Hepatic stellate cell (primary cell): ENCODE results near the gene AKAP7.
"Not testable (repeated sequence)": the region's sequence is repeated elsewhere in the genome, so short reads cannot be mapped to it uniquely, and the experiment has no call there.

Experiments used
- DNase-seq: peaks from one replicate; pipeline ENCODE4 v3.0.0; 2011; ENCODE audit warnings: low spot score

AKAP7 gene

DNA sequence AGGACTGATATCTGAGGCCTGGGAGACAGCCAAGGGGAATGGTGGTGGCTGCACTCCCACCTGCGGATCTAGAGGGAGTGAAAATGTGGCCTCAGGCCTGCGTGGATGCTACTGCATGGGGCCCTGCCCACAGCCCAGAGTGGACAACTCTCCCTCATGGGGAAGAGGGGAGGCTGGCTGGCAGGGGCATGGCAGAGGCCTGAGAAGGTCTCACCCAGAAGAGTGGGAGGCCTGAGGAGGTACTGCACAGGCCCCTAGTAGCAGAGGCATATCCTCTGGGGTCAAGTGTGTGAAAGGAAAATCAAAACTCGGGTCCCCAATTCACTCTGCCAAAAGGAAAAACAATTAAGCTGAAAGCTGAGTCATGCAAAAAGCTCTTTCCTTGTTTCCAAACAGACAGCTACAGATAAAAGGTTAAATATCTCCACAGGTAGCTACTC lies 158.2 kb downstream of the AKAP7 start:
- DNase-seq = no peak

DNA sequence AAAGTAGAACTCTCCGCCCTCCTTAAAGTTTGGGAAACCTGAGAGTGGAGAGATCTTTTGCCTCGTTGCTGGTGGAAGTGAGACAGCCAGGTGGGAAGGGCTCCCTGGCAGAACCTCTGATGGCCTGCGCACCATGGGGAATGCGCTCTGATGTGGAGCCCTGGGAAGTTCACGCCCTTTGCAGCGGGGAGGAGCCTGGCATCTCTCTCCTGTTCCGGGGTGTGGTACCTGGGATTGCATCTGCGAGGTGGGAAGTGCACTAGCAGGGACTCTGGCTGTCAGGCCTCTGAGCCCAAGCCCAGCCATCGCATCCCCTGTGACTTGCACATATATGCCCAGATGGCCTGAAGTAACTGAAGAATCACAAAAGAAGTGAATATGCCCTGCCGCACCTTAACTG lies 159.8 kb downstream of the AKAP7 start:
- DNase-seq = no peak

DNA sequence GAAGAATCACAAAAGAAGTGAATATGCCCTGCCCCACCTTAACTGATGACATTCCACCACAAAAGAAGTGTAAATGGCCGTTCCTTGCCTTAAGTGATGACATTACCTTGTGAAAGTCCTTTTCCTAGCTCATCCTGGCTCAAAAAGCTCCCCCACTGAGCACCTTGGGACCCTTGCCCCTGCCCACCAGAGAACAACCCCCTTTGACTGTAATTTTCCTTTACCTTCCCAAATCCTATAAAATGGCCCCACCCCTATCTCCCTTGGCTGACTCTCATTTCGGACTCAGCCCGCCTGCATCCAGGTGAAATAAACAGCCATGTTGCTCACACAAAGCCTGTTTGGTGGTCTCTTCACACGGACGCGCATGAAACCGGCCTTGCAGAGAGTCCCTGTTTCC lies 165.6 kb downstream of the AKAP7 start:
- not testable (repeated sequence) for DNase-seq

DNA sequence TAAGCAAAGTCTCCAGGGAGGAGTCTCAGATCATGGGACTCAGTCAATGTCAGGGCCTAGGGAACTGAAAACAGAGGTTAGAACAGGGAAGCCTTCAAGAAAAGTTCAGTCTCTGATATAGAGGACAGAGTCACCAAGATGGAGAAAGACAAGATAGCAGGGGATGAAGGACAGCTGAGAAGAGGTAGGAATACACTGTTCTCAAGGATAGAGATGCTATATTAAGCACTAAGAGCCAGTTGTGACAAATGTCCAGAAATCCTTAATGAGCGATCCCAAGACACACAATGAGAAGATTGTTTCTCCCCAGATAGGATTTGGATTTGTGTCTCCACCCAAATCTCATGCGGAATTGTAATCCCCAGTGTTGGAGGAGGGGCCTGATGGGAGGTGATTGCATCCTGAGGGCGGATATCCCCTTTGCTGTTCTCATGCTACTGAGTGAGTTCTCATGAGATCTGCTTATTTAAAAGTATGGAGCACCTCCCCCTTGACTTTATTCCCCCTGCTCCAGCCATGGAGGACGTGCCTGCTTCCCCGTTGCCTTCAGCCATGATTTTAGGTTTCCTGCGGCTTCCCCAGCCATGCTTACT lies 168.2 kb downstream of the AKAP7 start:
- no peak for DNase-seq

DNA sequence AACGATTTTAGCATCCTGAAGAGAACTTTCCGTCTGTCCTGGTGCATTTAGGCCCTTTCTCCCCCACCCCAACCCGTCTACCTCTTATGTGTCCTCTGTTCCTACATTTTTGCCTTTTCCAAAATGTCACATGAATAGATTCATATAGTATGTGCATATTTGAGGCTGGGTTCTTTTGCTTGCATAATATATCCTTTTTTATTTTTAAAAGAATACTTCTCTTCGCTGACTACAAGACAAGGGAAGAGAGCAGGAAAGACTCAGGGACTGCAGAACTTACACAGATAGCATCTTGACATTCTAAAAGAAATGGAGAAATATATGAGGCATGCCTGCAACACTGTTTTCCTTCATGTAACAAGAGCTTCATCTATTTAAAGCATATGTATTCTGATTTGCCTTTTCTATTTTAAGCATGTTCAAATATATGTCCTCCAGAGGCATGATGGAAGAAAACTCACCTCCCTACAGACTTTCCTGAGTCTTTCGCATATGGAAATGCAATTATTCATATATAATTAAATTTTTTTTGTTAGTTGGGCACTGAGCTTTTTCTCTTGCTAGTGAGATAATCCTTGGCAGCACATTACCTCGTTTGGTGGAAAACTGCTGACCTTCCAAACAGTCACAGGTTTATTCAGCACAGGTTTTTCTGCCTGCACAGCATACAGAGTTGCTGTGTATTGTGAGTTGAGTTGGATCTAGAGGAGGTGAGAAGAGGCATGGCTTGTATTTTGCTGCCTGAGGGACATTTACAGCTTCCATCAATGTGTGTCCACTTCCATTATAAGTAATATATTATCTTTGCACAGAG lies 170.0 kb downstream of the AKAP7 start:
- no peak for DNase-seq

DNA sequence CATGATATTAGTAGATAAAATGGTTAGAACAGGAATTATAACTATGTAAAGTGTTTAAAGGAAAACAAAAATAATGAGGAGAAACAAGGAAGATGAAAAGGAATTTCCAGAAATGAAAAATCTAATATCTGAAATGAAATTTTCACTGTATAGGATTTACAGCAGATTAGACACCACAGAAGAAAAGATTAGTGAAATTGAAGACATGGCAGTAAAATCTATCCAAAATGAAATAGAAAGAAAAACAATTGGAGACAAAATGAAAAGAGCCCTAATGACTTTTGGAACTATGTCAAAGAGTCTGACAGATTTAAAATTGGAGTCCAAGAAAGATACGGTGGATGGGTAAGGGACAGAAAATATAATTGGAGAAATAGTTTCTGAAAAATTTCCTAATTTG lies 174.2 kb downstream of the AKAP7 start:
- no peak for DNase-seq

DNA sequence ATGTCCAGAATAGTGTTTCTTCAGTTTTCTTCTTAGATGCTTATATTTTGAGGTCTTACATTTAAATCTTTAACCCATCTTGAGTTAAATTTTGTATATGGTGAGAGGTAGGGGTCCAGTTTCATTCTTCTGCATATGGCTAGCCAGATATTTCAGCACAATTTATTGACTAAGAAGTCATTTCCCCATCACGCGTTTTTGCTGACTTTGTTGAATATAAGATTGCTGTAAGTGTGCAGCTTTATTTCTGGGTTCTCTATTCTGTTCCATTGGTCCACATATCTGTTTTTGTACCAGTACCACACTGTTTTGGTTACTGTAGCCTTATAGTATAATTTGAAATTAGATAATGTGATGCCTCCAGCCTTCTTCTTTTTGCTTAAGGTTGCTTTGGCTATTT lies 179.6 kb downstream of the AKAP7 start:
- DNase-seq = no peak

DNA sequence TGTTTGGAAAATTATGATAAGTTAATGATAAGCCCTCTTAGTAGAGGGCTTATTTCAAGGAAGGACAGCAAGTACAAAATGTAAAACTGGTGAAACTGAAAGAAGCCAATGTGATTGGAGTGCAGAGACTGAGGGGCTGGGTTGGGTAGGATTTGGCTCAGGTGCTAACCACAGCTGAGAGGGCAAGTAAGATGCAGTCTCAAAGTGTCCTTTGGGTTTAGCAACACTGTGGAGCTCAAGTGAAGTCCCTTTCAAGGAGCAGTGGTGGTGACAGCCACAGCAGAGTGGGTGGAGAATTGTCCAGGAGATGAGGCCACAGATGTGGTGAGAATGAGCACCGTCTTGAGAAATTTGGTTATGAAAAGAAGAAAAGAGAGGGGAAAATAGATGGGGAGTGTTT lies 181.4 kb downstream of the AKAP7 start:
- no peak for DNase-seq

DNA sequence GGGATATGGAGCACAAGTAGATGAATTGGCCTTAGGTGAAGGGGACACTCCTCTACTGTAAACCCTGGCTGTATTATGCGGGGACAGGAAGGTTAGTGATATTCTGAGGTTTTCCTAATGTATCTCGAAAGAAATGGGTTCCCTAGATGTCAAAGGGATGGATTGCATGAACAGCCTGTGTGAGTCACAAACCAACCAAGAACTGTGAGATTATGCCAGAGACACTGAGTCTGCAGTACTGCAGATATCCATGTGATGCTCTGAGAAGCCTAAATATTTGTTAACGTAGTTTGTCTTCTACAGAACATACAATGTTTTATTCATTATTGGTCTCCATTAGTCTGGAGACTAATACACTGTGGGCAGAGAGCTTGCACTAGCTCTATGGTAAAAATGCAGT lies 182.2 kb downstream of the AKAP7 start:
- DNase-seq = no peak

DNA sequence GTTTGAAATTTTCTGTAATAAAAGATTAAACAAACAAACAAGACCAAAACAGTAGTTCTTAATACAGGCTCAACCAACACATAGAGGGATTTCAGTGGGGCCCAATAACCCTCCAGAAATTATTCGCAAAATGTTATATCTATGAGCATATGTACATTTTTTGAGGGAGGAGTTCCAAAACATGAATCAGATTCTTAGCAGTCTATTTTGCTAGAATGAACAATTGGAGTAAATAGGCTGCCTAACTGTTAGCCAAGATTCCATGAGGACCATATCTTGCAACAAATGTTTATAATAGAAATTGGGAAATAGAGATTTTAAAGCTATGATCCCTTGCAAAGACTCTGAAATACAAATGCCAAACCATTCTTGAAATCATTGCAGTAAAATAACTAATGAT lies 186.3 kb downstream of the AKAP7 start:
- DNase-seq = no peak

DNA sequence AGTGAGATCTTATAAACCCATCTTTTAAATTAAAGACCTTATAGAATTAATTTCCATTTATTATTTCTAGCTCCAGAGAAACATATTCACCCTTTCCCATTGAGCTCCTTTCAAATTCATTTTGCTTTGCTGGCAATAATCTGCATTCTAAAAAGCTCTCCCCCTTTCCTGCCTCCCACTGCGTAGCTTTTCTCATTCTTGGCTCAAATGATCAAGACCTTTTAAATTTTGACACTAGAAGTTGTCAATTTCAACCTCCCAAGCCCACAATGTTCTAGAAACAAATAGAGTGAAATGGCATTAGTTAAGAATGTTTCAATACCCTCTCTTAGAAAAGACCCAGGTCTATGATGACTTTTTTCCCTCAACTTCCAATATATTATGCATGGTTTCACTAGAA lies 186.9 kb downstream of the AKAP7 start:
- DNase-seq = no peak

DNA sequence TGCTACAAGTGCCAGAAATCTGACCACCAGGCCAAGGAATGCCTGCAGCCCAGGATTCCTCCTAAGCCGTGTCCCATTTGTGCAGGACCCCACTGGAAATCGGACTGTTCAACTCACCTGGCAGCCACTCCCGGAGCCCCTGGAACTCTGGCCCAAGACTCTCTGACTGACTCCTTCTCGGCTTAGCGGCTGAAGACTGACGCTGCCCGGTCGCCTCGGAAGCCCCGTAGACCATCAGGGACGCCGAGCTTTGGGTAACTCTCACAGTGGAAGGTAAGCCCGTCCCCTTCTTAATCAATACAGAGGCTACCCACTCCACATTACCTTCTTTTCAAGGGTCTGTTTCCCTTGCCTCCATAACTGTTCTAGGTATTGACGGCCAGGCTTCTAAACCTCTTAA lies 190.4 kb downstream of the AKAP7 start:
- not testable (repeated sequence) for DNase-seq

DNA sequence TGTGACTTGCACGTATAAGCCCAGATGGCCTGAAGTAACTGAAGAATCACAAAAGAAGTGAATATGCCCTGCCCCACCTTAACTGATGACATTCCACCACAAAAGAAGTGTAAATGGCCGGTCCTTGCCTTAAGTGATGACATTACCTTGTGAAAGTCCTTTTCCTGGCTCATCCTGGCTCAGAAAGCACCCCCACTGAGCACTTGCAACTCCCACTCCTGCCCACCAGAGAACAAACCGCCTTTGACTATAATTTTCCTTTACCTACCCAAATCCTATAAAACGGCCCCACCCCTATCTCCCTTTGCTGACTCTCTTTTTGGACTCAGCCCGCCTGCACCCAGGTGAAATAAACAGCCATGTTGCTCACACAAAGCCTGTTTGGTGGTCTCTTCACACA lies 193.5 kb downstream of the AKAP7 start:
- DNase-seq = not testable (repeated sequence)

DNA sequence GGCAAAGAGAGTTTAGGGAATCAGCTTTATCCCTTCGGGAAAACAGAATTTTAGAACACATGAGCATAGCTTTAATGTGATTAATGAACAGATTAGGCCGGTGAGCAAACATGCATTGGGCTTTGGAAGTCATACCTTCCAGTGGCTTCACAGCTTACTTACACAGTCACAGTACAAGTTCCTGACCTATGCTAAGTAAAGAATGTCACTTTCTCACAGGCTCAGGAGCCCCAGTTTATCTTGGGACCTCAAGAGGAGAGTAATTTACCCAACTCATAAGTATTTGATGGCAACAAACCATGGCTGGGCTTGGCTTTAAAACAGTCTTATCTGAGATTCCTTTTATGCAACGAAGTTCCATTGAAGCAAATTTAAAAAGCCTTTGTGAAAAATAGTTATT lies 195.9 kb downstream of the AKAP7 start:
- DNase-seq = no peak

DNA sequence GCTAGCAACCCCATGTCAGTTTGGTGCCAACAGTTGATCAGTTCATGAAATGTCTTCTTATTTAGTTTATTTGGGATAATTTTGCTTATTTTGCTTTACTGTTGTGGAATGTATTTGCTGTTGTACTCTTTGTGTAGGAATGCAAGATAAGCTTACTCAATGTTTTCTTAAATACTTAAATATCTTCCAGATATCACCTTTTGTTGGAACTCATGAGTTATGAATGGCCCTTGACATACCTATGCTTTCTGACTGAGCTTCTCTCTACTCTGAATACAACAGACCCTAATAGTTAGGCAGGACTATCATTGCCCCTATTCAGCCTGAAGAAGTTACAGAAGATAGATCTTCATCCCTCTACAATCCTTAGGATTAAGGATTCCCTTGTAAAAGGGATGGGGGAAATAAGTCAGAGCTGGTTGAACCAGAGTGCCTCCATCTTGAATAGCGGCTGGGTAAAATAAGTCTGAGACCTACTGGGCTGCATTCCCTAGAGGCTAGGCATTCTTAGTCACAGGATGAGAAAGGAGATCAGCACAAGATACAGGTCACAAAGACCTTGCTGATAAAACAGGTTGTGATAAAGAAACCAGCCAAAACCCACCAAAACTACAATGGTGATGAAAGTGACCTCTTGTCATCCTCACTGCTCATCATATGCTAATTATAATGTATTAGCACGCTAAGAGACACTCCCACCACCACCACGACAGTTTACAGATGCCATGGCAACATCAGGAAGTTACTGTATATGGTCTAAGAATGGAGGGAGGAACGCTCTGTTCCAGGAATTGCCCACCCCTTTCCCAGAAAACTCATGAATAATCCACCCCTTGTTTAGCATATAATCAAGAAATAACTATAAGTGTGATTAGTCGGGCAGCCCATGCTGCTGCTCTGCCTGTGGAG lies 196.9 kb downstream of the AKAP7 start:
- no peak for DNase-seq
